ENCODE data around the gene NMT1.

Gene NMT1

DNA sequence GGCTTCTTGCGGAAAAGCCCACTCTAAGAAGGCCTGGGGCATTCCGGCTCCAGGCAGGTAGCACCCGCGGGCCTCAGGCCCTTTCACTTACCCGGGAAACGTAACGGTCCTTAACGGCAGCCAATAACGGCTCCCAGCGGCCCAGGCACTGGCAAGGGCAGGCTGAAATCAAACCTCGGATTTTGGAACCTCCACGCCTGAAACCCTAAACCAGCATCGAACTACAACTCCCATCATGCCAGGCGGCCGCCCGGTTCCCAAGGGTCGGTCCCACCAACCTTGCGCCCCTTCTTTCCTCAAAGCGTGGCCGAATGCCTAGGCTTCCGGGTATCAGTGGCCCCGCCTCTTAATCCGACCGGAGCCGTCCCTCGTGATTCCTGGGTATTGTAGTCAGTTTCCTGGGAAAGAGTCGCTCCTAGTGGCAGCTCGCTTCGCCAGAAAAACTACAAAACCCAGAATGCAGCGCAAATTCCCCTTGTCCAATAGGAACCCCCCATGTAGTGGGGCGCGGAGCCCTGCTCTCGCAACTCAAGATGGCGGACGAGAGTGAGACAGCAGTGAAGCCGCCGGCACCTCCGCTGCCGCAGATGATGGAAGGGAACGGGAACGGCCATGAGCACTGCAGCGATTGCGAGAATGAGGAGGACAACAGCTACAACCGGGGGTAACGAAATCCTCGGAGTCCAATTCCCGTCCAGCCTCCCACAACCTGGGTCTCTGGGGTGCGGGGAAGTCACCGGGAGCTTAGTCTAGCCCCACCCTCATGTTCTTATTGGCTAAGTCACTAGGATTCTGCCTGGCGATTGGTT is at the start of gene NMT1:
Gene NMT1 (plus strand): TSS at position 521 of the 809 bp plus-strand sequence. CDS start 13 bp downstream, at position 534.
- FAIRE-seq = no peak

DNA sequence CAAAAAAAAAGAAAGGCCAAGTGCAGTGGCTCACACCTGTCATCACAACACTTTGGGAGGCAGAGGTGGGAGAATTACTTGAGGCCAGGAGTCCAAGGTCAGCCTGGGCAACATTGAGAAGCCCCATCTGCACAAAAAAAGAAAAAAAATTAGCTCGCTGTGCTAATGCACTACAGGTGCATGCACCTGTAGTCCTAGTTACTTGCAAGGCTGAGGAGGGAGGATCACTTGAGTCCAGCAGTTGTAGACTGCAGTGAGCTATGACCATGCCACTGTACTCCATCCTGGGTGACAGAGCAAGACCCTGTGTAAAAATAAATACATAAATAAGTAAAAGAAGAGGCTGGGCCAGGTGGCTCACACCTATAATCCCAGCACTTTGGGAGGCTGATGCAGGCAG is 49.4 kb upstream of the NMT1 start:
- FAIRE-seq = no peak

DNA sequence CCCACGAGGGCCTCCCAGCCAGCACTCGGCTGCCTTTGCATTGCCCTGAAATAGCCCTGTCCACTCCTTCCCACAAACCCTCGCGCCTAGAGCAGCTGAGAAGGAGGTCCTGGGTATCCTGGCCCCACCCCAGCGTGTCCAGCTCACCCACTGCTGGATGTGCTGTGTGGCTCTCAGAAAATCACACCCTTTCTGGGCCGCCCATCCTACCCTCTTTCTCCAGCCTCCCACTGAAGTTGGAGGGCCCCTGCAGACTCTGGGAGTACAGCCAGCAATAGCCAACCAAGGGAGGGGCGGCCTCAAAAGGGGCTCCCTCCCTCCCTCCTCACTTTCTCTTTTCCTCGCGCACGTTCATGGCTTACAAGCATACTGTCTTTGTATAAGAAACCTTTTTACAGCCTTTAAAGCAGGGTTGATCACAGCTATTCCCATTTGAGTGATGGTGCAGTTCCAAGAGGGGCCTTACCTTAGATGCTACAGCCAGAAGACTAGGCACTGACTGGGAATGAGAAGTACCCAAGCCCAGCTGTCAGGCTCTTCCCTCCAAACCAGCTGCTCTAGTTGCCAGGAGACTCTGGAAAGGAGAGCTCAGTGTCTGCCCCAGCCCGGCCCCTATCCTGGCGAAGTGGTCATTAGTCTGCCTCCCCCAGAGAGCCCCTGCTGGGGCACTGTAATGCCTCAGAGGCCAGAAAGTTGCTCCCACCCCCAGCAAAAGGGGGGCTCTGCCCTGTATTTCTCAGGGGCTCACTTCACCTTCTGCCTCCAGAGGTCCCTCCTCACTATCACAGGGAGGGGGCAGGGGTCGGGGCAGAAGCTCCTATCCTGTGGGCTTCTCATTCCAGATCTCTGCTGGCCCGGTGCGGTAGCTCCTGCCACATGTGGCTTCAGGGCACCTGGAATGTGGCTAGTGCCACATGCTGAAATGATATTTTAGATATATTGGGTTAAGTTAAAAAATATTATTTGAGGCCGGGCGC is 47.8 kb upstream of the NMT1 start:
- FAIRE-seq = no peak

DNA sequence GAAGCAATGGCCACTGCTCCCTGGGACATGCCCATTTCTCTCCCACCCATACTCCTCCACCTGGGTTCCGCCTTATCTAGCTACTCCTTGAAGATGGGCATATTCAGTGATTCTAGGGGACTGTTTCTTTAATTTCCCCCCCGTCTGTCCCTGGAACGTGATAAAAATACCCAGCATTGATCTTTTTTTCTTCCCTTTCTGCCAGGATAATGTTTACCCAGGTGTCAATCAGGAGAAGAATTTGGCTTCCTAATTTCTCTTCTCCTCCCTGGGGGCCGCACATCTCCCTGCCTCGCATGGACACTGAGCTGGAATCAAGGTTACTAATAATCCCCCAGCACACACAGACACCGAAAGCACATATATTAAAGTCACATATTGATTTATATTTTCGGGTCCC is 44.9 kb upstream of the NMT1 start:
- FAIRE-seq = no peak

DNA sequence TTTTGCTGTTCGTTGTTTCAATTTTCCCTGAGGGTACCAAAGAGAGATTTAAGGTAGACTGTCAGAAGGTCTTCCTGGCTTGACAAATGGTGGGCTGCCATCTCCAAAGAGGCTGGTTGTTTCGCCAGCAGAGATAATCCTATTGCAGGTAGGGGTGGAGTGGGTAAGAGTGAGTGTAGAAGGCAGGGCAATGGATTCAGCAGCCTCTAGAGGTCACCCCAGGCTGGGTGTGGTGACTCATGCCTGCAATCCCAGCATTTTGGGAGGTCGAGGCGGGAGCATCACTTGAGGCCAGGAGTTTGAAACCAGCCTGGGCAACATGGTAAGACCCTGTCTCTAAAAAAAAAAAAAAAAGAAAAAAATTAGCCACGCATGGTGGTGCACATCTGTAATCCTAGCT is 44.3 kb upstream of the NMT1 start:
- no peak for FAIRE-seq

DNA sequence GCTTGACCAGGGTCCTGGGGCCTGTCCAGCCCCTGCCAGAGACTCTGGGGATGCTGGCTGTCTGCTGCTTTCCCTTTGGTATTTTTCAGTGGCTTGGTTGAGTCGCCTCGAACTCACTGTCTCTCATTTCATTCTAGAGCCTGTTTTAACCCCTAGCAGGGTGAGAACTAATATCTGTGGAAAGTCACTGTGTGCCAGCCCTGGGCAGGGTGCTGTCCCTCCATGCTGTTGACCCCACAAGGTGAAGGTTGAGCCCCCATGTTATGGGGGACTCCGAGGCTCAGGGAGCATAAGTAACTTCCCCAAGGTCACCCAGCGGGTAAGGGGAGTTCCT is 42.6 kb upstream of the NMT1 start:
- FAIRE-seq = no peak

DNA sequence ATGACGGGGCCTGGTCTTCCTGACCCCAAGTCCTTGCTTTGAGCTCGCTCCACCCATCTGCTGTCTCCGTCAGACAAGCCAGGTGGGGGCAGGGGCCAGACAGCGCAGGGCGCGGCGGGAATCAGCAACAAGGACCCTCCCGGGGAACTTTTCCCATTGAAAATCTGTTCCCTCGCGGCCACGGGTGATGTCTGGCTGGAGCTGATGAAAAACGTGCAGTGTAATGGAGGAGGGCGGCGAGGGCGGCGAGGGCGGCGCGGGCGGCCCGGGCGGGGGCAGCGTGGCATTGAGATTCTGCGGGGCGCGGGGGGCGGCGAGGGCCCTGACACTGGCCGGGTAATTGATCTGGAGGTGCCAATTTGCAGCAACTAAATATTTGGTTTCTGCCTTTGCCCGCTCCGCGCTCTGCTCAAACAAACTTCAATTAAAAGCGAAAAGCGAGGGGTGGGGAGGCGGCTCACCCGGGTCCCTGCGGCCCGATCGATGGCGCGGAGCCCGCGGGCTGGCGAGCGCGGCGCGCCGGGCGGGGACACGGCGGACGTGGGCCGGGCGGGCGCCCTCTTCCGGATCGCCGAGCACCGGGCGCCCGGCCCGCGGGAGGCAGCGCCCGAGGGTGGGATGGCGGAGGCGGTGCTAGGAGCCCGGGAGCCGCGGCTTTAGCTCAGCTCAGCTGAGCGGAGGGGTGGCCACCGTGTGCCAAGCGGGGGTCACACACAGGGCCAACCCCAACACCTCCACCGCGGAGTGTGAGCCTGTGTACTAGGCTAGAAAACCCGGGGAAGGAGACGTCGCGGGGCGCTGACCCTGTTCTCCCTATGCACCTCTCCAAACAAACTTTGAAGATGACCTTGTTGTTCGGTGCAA is 42.0 kb upstream of the NMT1 start:
- FAIRE-seq = no peak

DNA sequence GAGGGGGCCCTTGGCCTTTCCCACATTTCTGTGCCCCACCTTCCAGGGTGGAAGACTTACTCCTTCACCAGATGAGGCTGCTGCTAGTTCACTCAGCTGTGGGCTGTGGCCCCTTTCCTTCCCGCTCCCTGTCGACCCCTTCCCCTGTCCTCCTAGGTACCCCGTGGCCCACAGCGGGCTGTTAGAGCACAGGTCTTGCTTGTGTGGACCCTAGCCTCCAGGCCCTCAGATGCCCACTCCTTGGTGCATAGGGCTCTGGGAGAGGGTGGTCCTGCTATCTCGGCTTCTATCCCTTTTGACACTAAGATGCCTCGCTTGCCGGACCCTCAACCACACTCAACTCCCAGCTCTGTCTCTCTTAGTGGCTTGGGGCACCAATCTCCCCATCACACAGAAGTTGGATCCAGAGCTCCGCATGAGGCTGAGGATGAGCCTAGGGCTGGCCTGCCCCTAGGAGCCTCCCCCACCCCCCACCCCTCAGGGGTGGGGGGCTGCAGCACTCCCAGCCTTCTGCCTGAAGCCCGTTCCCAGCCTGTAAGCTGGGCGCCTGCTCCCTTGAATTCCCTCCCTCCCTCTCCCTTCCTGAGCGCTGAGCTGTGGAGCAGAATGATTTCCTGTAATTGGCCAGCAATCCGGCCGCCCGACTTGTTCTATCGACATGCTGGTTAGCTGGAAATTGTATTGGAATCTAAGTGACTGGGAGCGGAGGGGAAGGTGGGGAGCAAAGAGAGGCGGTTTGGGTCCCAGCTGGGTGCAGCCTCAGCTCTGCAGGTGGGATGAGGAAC is 40.6 kb upstream of the NMT1 start:
- no peak for FAIRE-seq

DNA sequence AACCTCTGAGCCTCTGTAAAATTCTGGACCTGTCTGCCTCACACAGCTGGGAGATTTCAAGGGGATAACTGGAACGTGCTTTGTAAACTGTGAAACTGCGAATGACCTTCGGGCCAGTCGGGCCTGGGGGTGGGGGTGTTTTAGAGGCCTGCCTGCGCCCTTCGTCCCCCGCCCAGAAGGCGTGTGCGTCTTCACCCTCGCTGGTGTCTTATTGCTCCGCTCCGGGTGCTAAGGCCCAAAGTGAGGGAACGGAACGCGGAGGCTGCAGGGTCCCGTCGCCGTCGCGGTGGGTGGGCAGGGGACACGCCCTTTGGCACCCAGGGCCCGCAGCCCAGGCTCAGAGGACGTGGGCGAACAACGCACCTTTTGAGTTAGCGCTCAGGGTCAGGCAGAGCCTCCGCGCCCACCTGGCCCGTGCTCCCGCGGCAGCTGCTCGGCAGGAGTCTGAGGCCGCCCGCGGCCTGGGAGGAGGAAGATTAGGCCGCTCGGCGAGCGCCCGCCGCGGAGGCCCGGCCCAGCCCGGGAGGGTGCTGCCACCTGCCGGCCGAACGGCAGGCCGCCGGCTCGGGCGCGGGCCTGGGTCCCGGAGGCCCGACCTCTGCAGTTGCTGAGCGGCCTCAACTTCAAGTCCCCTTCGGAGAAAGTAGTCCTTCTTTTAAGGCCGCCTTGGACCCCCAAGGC is 39.4 kb upstream of the NMT1 start:
- FAIRE-seq = no peak

DNA sequence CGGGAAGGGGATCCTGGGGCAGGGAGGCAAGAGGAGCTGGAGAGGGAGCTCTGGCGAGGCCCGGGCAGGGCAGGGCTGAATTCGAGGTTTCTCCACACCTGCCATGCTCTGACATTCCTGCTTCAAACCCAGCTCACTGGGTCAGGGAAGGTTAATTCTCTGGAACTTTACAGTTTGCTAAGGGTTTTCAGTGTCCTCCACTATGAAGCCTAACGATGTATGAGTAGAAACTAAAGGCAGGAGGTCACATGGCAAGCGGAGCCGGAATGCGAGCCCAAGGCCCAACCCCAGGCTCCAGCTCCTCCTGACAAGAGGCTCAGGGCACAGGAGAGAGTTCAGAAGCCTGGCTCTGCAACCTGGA is 38.8 kb upstream of the NMT1 start:
- no peak for FAIRE-seq

DNA sequence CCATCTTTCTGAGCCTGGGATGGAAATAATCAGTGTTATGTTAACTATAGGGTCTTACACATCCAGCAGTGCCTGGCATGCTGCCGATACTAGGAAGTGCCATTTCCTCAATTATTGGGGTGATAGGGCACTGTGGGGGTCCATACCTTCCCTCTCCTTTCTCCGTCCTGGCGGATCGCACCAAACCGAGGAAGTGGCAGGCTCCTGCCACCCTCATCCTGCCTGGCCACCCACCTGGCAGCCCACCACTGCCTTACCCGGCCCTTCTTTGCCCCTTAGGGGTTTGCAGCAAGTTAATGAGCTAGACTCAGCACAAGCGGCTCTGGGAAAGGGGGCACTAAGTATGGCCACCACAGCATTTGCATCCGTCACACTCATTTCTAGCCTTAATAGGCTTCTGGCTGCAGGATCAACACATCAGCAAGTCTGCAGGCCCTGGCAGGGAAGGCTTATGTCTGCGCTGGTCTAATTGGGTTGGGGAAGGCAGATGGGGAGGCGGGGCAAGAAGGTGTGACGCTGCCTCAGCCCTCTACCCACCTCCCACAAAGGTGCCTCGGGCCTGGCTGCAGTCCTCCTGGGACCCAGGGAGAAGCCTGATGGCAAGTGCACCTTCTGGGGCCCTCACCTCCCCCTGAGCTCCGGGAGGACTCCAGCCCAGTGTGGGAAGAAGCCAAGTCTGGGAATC is 38.3 kb upstream of the NMT1 start:
- no peak for FAIRE-seq

DNA sequence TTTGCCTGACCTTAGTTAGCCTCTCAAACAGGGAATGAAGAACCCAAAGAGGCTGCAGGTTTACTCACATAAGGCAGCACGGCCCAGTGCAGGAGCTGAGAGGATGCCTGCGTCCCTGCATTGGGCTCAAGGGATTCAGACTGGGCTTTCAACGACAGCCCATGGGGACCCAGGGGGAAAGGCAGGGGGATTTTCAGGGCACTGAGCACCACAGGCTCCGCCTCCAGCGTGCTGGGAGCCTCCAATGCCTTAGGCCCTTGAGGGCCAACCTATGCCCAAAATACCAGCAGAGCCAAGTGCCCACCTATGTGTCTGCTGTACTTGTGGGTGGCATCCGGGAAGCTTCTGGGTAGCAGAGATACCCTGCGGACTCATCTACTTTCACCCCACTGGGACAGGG is 32.0 kb upstream of the NMT1 start:
- no peak for FAIRE-seq

DNA sequence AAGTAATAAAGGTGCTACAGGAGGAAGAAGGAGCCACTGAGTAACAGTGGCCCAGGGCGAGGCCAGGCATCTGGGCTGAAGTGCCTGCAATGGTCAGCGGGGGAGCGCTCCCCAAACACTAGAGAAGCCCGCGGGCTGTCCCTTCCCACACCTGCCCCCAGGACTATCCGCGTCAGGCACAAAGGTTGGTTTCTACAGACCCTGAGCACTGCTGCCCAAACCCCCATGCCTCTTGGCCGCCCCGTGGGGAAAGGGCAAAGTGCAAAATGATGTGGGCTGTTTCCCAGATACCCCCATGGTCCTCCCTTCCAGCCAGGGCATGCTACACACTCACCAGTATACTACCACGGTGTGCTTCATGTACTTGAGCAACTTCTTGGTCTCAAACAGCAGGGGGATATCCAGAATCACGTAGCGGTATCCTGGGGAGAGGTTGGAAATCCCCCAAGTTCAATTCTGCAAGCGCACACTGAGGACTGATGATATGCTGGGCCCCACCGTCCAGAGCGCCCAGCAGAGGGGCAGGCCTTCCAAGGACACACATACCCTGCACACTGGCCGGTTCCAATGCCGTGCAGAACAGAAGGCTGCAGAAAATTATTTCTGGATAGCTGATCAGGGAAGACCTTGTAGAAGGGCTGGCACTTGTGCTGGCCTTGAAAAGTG is 31.2 kb upstream of the NMT1 start:
- no peak for FAIRE-seq

DNA sequence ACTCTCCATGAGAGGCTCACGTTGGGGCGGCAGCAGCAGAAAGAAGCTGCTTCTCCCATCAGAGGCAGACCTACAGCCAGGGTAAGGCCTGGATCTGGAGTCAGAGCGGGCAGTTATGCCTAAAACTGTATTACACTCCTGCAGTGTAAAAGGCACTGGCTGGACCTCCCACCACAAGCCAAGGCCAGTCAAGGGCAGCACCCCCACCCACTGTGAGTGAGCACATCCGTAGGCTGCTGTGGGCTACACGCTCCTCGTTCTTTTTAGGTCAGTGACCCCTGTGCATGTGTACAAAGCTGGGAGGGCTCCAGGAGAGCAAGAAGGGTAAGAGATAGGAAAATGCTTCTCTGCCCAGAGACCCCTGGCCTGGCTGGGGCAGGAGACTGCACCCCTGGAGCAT is 30.4 kb upstream of the NMT1 start:
- no peak for FAIRE-seq

DNA sequence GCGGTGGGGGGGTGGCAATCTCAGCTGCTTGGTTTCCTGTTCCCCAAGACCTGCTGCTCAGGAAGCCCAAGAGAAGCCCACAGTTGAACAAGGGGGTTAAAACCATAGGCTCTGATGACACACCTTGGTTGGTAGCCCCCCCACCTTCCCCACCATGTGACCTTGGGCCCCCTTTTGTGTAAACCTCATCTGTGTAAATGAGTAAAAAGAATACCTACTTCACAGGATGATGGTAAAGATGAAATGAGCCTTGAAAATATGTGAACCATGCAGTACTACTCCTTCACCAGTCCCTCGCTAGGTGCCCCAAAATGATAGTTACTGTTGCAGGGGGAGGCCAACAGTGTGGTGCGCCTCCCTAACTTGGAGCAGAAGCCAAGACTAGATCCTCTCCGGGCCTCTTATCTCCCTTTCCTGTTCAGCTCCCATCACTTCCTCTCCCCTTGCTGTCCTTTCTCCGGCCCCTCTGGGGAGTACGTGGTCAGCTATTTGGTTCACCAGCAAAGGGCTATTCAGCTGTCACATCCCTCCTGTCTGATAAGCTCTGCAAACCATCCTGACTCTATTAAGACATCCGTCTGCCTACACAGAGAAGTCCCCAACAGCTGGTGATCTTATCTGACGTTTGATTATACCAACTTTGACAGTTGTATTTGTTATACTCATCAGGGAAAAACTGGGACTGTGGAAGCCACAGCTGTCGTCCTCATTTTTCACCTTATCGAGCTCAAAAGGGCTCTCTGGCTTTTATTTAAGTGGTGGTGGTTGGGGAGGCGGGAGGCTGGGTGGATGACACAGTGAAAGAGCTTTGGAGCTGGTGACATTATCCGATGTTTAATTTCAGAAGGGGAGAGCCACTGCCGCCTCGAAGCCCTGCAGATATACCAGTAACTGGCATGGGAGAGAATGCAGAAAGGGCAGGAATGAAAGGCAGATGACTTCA is 29.6 kb upstream of the NMT1 start:
- no peak for FAIRE-seq

DNA sequence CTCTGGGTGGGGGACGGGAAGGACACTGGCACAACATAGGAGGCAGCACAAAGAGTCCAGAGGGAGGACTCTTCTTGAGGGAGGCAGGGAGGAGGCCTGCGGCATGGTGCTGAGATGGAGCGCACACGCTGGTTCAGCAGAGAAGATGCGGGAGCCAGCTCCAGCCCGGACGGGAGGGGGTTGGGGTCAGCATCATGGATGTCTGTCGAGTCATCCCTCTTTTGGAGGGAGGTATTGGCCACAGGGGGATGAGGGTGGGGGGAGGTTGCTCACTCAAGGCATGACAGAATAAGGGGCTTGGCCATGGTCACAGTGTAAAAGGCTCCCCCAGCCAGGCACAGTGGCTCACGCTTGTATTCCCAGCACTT is 29.0 kb upstream of the NMT1 start:
- FAIRE-seq = no peak

DNA sequence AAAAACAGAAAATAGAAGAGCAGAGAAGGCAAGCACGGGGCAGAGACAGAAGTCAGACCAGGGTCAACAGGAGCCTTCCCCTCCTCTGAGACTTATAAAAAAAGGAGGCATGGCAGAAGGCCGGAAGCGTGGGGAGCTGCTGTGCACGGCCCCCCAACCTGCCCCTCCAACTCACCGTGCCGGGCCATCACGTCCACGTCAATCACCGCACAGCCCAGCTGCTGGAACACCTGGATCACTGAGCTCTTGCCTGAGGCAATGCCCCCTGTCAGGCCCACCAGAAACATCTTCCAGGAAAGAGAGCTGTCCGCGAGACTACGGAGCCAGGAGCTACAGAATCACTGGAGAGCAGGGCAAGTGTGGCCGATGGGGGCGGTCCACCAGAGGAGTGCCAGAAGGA is 26.5 kb upstream of the NMT1 start:
- no peak for FAIRE-seq

DNA sequence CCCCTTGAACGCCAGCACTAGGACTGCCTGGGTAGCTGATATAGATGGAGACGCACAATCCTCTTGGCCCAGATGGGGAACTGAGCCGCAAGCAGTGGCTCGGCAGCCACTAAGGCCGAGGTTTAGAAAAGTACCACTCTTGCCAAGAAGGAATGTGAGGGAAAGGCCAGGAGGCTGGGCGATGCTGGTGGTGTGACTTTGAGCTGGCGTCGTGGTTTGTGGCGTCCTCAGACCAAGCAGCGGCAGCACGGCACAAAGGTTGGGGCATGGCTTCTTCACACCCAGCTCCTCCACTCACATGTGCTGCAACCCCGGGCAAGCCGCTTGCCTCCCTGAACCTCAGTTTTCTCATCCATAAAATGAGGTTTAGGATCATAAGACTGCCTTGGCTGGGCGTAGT is 25.3 kb upstream of the NMT1 start:
- no peak for FAIRE-seq

DNA sequence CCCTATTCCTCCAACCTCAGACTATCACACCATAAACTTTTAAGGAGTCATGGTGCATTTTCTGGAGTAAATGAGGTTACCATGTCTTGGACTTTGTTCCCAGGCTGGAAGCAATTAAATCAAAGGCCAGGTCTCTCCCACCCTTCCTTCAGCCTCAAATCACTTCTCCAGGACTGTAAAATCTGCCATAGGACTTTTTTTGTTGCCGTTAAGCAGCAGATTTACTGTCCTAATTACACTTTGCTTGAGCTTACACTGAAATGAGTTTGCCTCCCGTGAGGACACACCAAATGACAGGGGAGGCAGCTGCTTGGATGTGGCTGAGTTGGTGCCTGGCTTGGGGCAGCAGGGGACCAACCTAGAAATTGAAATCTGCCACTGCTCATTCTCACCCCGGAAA is 24.4 kb upstream of the NMT1 start:
- no peak for FAIRE-seq

All from colon (tissue), 2 donors.